ENCODE data around the gene UBE2G2.

UBE2G2 gene

DNA sequence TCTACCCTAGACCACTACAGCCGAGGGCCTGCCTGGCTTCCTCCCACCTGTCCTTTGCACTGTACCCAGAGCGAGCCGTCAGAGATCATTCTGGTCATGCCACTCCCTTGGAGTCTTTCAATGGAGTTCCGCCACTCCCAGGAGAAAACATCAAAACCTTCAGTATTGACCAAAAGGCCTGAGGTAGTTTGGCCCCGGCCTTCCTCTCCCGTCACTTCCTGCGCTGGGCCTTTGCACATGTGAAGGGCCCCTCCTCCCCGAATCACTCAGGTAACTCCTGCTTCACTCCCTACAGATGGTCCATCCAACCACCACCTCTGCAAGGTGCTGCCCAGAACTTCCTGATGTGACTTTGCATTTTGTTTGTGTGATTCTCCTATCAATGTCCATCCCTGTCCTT is 26.6 kb downstream of the UBE2G2 start:
- no peak for TF ChIP-seq ZFX (IDR thresholded peaks at IDR 0.05; ENCODE audit: borderline replicate concordance)
- TF ChIP-seq, protein P1, sequence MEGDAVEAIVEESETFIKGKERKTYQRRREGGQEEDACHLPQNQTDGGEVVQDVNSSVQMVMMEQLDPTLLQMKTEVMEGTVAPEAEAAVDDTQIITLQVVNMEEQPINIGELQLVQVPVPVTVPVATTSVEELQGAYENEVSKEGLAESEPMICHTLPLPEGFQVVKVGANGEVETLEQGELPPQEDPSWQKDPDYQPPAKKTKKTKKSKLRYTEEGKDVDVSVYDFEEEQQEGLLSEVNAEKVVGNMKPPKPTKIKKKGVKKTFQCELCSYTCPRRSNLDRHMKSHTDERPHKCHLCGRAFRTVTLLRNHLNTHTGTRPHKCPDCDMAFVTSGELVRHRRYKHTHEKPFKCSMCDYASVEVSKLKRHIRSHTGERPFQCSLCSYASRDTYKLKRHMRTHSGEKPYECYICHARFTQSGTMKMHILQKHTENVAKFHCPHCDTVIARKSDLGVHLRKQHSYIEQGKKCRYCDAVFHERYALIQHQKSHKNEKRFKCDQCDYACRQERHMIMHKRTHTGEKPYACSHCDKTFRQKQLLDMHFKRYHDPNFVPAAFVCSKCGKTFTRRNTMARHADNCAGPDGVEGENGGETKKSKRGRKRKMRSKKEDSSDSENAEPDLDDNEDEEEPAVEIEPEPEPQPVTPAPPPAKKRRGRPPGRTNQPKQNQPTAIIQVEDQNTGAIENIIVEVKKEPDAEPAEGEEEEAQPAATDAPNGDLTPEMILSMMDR (IDR thresholded peaks at IDR 0.05), result no peak
- H3K27ac ChIP-seq, result no peak overlapping the region

DNA sequence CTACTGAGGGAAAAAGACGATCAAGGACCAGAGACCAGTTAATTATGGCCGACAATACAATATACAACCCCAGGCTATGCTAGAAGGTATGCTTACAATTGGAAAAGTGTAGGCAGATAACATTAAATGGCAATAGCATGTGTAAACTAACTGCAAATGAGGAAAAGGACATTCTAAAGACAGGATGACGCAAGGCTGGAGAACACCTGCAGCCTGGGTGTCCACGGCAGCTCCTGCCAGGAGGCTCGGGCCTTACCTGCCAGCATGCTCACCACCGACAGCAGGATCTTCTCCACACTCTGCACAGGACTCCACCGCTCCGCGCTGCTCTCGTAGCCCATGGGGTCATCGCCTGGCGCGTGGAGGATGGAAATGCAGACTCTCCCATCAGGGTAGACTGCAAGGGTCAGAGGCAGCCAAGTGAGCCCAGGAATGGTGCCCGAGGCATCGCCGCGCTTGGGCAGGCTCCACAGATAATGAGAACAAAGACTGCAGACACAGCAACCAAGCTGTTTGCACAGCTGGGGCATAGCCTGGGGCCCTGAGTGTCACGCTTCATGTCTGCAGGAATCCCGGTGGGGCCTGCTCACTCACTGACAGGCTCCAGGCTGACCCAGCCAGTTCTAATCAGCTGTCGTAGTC is 28.2 kb downstream of the UBE2G2 start:
- 0 out of 2 replicates have a peak overlapping the region, but pooled peaks have one; percentile 7 for H3K27ac ChIP-seq
- TF ChIP-seq, protein P1 (IDR thresholded peaks at IDR 0.05), result no peak
- no peak for TF ChIP-seq ZFX (IDR thresholded peaks at IDR 0.05; ENCODE audit: borderline replicate concordance)

DNA sequence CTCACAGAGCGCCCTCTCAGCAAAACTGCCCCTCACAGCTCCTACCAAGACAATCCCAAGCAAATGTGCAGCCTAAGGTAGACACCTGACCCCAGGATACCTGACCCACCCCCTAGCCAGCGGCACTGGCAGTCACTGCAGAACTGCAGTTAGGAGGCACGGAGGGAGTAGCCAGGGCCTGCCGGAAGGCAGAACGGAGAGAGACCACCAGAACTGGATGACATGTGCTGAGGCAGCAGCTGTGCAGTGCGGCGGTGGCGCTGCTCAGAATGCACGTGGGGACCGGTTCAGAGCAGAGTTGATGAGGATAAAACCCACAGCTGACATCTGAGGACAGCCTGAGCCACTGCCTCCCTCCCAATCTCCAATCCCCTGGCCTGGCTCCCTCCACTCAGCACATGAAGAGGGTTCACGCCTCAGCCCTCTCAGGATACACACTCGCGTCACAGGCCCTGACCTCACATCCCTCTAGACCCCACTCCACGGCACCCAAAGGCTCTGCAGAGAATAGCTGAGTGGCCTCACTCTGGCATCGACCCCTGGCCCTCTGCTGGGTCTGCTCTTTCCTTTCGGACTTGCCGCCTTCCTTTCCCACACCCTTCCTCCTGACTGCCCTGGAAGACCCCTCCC is 29.6 kb downstream of the UBE2G2 start:
- no peak for TF ChIP-seq ZFX (IDR thresholded peaks at IDR 0.05; ENCODE audit: borderline replicate concordance)
- TF ChIP-seq, protein P1 (IDR thresholded peaks at IDR 0.05), result no peak
- H3K27ac ChIP-seq, result no peak overlapping the region

DNA sequence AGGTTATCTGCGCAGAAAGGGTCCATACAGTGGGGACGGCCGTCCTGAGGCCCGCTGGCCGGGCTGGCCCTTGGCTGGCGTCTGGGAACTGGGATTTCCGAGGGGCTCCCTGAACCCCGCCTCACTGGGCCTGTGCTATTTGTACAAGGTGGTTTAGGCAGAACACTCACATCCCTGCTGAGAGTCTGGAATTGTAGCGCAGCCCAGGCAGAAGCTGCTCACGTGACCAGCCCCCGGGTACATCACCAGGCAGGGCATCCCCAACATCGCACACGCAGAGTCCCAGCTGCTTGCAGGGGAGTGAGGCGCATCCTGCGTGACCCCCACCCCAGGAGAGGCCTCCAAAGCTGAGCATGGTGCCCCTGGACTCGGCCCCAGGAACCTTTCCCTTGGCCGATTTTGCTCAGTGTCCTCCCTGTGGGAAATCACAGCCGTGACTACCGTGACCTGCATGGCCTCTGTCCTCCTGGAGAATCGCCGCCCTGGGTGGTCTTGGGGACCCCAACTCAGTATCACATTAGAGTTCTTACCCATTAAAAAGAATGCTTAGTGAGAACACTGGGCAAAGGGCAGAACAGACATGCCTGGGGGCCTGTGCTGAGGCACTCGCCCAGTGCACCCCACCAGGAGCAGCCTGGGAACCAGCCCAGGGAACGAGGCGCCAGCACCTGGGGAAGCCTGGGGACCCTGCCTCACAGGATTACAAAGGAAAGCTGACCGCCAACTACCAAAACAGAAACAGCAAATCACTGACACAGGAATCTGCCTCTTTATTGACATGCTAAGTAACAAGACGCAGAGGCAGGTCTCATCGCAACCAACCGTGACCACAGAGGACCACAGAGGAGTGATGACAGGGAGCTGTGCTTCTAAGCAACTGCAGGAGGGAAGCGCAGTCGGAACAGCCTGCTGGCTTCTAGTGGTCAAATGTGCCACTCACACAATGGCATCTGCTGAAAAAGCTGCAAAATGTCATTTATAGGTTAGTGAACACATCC is 33.5 kb downstream of the UBE2G2 start:
- TF ChIP-seq ZFX (IDR thresholded peaks at IDR 0.05; ENCODE audit: borderline replicate concordance), result no peak
- TF ChIP-seq, protein P1 (IDR thresholded peaks at IDR 0.05), result no peak
- H3K27ac ChIP-seq, result no peak overlapping the region

DNA sequence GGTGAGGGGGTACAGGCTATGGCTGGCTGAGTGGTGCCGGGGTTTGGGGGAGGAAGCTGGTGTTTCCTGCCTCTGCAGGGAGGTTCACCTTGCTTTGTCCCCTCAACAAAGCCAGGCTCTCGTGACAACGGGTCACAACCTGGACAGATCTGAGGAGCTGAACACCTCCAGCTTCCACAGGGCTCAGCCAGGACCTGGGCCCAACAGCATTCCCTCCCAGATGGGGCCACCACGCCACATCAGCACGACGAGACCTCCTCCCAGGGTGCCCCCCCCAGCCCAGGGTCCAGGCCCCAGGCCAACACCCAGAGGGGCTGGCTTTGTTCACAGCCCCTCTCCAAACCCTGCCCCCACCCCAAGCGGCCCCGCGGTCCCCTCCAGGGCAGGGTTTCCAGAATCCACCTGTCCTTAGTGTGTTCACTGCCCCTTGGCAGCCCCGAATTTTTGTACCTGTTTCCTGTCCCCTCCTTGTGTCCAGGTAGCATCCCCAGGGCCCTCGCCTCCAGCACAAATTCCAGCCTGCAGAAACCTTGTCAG is 34.7 kb downstream of the UBE2G2 start:
- H3K27ac ChIP-seq, result no peak overlapping the region
- TF ChIP-seq, protein P1 (IDR thresholded peaks at IDR 0.05), result no peak
- TF ChIP-seq ZFX (IDR thresholded peaks at IDR 0.05; ENCODE audit: borderline replicate concordance), result no peak

DNA sequence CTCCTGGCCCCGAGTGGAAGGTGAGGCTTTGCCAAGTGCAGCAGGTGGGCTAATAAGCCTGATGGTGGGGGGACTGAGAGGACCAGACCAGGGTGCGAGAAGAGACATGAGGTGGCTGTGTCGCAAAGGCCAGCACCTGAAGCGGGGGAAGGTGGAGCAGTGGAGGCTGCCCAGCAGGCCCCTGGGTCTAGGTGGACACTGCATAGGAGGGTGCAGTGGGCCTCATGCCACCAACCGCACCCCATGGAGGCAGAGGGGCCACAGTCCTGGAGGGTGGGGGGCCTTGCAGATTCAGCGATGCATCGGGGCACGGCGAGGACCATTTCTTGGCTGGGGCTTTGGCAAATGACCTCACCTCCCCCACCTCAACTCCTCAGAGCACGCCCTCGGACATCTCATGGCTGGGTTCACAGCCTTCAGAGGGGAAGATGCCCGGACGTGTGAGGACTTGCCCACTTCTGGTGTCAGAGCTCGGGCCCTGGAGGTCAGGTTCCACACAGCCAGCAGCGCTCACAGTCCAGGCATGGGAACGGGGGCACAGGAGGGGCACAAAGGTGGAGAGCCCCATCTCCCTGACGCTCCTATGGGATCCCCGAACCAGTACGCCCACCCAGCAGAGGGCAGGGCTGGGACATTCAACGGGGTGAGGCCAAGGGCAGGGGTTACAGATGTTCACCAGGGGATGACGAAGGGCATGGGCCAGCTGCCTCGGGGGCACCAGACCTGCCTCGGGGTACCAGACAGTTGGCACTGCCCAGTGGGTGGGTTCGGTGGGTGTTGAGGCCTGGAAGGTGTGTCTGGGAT is 35.4 kb downstream of the UBE2G2 start:
- no peak overlapping the region for H3K27ac ChIP-seq
- TF ChIP-seq, protein P1 (IDR thresholded peaks at IDR 0.05), result no peak
- no peak for TF ChIP-seq ZFX (IDR thresholded peaks at IDR 0.05; ENCODE audit: borderline replicate concordance)

All from 22Rv1 (cell line).